ENCODE data around the gene PGLYRP2.

DNA sequence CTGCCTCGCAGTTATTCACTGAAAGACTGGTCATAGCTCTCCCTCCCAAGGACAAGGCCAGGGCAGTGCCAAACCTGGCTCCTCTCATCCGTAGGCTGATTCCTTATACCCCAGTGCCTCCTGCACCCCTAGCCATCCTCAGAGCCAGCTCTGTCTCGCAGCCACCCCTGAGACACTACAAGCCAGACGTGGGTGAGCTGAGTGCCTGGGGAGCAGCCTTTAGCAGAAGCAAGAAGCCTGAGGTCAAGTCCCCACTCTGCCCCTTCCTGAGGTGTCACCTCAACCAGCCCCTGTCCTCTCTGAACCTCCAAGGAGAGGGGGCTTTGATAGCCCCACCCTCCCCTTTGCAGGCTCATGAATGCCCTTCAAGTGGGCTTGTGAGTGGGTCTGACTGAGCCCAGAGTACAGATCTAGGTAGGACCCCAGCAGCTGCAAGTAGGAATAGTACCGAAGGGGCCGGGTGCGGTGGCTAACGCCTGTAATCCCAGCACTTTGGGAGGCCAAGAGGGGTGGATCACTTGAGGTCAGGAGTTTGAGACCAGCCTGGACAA is 45.7 kb downstream of the PGLYRP2 start:
- TF ChIP-seq, protein P1, sequence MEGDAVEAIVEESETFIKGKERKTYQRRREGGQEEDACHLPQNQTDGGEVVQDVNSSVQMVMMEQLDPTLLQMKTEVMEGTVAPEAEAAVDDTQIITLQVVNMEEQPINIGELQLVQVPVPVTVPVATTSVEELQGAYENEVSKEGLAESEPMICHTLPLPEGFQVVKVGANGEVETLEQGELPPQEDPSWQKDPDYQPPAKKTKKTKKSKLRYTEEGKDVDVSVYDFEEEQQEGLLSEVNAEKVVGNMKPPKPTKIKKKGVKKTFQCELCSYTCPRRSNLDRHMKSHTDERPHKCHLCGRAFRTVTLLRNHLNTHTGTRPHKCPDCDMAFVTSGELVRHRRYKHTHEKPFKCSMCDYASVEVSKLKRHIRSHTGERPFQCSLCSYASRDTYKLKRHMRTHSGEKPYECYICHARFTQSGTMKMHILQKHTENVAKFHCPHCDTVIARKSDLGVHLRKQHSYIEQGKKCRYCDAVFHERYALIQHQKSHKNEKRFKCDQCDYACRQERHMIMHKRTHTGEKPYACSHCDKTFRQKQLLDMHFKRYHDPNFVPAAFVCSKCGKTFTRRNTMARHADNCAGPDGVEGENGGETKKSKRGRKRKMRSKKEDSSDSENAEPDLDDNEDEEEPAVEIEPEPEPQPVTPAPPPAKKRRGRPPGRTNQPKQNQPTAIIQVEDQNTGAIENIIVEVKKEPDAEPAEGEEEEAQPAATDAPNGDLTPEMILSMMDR (IDR thresholded peaks at IDR 0.05; ENCODE audit: borderline replicate concordance, extremely low read depth, low read length, poor library complexity, severe bottlenecking): no peak
- no peak for TF ChIP-seq EZH2 (IDR thresholded peaks at IDR 0.05; ENCODE audit: borderline replicate concordance, low read depth, low read length, severe bottlenecking)
